Measurements from ENCODE around the gene PRDM9. TPM values are rescaled to one million over a fixed set of nuclear protein-coding genes. Genes with fewer than 3 reads are reported as not detected.

The PRDM9 gene
- total RNA-seq (ENCODE audit: low replicate concordance): not detected in 2 replicates

GRCh38 chr5:23507278-23507685 is at the start of gene PRDM9:
Gene PRDM9 (plus strand): TSS chr5:23507609. CDS start chr5:23509034, 1,425 bp downstream.

Data from smooth muscle cell of the coronary artery (primary cell).